Activated gamma-delta T cell (primary cell): ENCODE measurements around the gene QRFP.

Experiments used
- DNase-seq: peaks from one replicate; lab custom pipeline; 2025; lab: John Stamatoyannopoulos, UW

QRFP gene

DNA sequence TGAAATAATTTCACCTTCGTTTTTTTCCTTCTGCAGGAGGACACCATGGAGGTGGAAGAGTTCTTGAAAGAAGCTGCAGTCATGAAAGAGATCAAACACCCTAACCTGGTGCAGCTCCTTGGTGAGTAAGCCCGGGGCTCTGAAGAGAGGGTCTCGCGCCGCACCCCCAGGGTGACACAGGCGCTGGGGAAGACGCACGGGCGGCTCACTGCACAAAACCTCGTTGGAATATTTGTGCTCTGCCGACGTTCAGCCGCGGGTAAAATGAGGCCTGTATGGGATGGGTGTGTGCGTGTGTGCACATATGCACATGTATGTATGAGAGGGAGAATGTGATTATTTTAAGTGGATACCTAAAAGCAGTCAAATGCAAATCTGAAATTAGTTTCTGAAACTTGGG, 24.5 kb downstream of the QRFP start:
- DNase-seq = no peak

GRCh38 chr9:130871395-130872062, 25.1 kb downstream of the QRFP start:
- DNase-seq = no peak

- DNase-seq = no peak
Measured at GRCh38 chr9:130870491-130871381, 25.9 kb downstream of the QRFP start.

DNA sequence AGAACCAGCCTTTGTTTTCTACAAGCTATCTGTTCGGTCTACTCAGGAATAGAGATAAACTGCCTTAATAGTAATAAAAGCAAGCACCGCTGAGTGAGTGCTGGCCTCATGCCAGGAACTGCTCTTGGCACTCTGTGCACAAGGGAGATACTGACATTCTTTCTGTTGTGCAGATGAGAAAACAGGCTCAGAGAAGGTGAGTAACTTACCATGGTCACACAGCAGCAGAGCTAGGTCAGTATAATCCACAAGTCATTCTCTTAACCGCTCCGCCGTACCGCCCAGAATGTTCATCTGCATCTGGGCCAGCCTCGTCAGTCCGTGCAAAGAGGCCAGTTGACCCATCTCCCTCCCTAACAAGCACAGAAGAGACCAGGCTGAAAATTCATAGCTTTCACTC, 27.4 kb downstream of the QRFP start:
- no peak for DNase-seq

GRCh38 chr9:130868230-130868629, 28.4 kb downstream of the QRFP start:
- DNase-seq = no peak

DNA sequence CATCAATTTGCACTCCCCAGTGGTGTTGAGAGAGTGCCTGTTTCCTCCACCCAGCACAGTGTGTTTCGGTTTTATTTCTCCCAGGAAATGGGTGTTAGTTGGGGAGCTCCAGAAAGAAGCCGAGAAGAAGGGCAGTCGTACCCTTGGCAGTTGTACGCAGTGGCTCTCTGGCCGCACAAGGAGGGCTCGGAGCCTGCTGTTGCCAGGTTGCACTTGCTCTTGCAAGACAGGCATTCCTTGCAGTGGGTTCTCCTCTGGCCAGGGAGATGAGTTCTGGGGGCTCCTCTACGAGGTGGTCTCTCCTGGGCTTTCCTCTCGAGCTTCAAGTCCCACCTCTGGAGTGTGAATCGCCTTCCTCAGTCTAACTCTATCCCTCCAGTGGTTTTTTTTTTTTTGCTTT, 29.1 kb downstream of the QRFP start:
- no peak for DNase-seq

- no peak for DNase-seq
Measured at GRCh38 chr9:130866474-130866965, 30.1 kb downstream of the QRFP start.

- DNase-seq = no peak
Measured at GRCh38 chr9:130865921-130866320, 30.7 kb downstream of the QRFP start.

DNA sequence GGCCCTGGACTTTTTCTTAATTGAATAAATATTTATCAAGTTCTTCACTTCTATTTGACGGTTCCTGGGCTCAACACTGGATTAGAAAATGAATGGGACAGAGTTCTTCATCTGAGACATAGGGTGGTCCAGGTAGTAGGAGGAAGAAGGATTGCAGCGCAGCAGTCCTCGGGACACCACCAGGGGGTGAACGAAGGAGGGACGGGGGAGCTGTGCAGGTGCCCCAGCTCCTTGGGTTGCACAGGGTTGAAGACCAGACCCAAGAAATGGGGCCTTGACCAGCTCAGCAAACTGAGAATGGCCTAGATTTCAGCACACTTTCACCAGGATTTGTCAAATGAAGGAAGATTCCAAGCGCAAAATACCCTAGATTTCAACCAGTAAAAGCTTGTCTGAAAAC, 32.1 kb downstream of the QRFP start:
- no peak for DNase-seq

DNA sequence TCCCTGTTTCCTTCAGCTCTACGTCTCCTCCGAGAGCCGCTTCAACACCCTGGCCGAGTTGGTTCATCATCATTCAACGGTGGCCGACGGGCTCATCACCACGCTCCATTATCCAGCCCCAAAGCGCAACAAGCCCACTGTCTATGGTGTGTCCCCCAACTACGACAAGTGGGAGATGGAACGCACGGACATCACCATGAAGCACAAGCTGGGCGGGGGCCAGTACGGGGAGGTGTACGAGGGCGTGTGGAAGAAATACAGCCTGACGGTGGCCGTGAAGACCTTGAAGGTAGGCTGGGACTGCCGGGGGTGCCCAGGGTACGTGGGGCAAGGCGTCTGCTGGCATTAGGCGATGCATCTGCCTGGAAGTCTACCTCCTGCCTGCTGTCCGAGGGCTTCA, 33.9 kb downstream of the QRFP start:
- no peak for DNase-seq

DNA sequence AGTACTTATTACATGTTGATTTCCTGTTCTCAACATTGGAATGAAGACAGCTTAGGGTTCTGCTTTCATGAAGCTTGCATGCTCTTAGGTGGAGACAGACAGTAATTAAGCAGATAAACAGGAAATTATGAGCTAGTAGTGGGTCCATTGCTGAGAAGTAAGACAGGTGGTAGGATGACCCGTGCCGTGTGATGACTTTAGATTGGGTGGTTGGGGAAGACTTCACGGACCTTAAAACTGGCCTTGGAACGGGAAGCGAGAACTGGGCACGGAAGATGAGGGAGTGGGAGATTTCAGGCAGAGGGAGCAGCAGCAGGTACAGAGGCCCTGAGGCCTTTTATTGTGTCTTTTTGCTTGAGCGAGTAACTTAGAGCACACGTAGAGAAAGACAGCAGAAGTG, 34.4 kb downstream of the QRFP start:
- no peak for DNase-seq

DNA sequence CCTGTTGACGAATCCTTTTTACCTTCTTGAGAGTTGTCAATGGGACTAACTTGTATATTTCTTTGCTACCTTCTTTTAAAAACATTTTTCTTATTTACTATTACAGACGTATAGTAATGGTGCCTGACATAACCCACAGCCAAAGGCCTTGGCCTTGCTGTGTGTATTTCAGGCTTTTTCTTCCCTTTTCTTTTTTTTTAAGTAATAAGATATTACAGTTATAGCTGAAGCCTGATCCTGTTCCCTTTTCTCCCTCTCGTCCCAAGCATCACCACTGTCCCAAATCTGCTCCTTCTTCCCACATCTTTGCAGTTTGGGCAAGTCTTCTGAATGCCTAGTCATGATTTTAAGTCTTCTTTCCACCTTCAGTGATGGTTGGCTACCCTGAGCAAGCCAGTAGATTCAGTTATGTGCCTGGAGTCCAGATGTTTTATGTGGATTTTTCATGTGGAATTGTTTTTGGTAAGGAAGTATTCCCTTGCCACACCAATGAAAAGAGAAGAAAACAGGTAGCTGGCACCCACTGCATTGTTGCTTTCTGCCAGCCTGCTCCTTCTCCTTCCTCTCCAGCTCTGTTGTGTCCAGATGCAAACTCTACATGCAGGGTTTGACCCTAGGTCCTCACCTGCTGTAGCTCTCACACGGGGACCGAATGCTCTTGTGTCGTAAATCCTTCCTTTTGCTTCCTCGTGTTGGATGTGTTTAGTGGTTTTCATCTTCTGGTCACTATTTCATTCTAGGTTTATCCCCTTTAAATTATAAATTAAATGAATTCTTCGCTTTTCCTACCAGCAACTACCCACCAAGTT, 35.0 kb downstream of the QRFP start:
- no peak for DNase-seq

GRCh38 chr9:130860458-130861316, 35.9 kb downstream of the QRFP start:
- DNase-seq = no peak

DNA sequence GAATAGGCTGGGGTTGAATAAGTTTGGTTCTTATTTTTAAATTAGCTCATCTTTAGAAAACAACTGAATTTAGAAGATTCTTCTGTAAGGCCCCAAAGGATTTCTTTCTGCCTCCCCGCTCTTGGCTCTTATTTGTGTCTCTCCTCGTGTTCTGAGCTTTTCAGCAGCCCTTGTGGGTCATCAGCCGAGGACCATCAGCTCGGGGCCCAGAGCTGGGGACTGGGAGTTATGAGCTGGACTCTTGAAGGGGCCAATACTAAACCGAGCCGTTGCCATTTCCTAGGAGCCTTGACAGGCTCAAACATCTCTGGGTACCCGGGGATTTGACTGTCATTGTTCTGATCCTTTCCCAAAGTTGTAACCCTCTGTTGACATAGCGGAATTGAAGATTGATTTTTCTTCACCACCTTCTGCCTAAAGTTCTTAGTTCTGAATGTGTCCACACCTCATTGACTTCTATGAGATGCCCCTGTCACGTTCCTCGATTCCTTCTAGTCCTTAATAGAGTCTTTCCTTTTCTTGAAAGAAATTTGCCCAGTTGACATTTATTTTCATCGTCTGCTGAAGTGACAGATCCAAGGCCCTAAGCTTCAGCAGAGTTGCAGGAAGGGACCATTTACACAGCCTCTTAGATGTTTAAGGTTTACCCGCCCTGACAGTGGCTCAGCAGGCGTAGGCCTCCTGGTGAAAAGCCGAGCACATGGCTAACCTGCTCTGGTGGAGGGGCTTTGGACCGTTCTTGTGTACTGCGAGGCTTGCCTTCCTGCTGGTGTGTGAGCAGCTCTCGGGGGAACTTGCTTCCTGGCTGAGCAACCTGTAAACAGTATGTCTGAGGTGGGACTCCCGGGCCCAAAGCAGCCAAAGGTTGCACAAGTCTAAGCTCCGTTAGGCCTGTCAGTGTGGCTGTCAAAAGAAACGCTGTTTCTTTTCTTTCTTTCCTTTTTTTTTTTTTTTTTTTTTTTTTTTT, 37.6 kb downstream of the QRFP start:
- no peak for DNase-seq

DNA sequence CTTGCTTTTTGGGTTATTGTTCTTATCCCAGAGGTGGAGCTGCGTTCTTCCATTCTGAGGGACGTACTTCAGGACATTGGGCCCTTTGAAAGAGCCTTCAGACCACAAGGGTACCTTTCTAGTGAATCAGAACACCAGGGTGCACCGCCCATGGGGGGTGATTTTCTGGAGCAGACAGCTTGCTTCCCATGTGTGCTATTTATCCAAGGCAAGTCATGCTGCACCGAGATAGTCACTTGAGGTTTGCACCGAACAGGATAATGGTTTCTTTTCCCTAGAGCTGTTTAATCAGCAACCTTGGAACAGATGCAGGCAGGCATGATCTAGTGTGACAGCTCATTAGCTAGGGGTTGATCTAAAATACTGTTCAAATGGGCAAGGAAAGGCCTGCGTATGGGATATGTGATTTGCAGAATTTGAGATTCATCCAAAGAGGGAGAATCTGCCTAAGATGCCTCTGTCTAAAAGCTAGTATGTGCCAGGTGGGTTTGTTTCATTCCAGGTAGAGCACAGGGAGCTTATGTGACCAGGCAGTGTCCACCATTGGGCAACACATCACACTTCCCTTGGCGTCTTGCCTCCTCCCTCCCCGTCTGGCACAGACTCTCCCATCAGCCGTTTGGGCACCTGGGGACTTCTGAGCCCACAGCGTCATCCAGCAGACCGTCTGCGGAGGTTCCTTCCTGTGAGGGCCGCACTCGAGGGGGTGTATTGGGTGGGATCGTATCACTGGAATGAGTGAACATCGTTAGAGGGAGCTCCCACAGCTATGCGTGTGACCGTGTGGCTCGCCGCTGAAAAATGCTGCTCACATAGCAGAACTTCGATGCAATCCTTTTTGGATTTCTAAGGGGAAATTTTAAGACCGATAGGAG, 38.5 kb downstream of the QRFP start:
- DNase-seq = no peak

- no peak for DNase-seq
Measured at GRCh38 chr9:130856474-130856873, 40.1 kb downstream of the QRFP start.

DNA sequence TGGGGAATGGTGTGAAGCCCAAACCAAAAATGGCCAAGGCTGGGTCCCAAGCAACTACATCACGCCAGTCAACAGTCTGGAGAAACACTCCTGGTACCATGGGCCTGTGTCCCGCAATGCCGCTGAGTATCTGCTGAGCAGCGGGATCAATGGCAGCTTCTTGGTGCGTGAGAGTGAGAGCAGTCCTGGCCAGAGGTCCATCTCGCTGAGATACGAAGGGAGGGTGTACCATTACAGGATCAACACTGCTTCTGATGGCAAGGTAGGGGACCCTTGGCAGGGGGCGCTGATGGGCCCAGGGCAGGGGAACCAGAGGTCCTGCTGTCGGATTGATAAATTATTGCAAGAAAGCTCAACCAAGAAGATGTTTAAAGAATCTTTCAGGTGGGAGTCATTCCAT, 41.8 kb downstream of the QRFP start:
- DNase-seq = no peak

DNA sequence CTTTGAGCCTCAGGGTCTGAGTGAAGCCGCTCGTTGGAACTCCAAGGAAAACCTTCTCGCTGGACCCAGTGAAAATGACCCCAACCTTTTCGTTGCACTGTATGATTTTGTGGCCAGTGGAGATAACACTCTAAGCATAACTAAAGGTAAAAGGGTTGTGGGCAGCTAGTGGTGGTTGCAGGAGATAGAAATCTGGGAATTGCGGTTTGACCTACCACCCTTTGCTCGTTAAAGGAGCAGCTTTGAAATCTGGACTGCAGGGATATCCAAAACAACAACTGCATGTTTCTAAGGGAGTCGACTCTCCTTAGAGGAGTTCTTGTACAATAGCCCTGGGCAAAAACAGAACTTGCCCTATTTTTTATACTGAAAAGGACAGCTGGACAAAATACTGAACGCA, 42.5 kb downstream of the QRFP start:
- DNase-seq = no peak

GRCh38 chr9:130852801-130853200, 43.8 kb downstream of the QRFP start:
- DNase-seq = no peak
